AG09309 (cell line): ENCODE results near the gene TM4SF1.

Experiments
- DNase-seq: peaks from one replicate; pipeline ENCODE4 v3.0.0-alpha.2; 2010; ENCODE audit warnings: low read depth
- H3K4me3 ChIP-seq: 2 replicates; pipeline ENCODE4 v1.5.1; 2011; ENCODE audit warnings: mild to moderate bottlenecking, low read depth, low read length, moderate library complexity; ENCODE audit not compliant: control insufficient read depth
- TF ChIP-seq, protein P1 (sequence below): IDR thresholded peaks from 2 replicates; pipeline ENCODE4 v1.5.1; 2011; ENCODE audit warnings: mild to moderate bottlenecking, low read depth, low read length, inconsistent platforms; ENCODE audit not compliant: insufficient read depth, control insufficient read depth; ENCODE audit errors: missing control alignments

The TM4SF1 gene

DNA sequence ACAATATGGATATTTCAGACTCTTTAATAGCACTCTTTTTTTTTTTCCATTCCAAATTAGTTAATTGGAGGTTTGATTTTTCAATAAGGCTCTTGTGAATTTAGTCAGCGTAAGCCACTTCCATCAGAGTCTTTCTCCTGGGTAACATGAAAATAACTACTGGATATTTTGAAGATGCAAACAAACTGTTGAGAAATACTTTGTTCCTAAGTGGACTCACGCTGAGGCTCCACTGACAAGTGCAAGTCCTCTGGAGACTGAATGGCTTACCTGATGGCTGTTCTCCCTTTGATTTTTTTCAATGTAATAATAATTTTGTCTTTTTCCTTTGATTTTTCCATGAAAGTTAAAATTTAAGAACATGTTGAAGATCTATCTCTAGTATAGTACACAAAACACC, 26.0 kb upstream of the TM4SF1 start:
- no peak for DNase-seq
- H3K4me3 ChIP-seq: no peak overlapping the region
- TF ChIP-seq, protein P1, sequence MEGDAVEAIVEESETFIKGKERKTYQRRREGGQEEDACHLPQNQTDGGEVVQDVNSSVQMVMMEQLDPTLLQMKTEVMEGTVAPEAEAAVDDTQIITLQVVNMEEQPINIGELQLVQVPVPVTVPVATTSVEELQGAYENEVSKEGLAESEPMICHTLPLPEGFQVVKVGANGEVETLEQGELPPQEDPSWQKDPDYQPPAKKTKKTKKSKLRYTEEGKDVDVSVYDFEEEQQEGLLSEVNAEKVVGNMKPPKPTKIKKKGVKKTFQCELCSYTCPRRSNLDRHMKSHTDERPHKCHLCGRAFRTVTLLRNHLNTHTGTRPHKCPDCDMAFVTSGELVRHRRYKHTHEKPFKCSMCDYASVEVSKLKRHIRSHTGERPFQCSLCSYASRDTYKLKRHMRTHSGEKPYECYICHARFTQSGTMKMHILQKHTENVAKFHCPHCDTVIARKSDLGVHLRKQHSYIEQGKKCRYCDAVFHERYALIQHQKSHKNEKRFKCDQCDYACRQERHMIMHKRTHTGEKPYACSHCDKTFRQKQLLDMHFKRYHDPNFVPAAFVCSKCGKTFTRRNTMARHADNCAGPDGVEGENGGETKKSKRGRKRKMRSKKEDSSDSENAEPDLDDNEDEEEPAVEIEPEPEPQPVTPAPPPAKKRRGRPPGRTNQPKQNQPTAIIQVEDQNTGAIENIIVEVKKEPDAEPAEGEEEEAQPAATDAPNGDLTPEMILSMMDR: no peak

DNA sequence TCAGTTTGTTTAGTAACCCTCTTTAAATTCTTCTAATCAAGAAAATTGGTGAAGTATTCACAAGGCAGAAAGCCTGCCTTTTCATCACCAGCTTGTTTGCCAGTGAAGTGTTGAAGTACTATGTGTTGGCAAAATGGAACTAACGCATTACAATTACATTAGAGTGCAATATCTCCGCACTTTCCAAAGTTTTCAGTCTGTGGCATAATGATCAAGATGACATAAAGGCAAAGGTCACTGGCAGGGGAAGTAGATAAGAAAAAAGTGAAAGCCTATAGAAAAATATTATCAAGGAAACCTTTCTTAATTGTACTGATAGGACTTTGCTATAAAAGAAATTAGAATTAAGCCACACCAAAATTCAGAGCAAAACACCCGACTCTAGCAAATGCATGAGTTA, 25.0 kb upstream of the TM4SF1 start:
- DNase-seq: no peak
- TF ChIP-seq, protein P1: no peak
- no peak overlapping the region for H3K4me3 ChIP-seq

DNA sequence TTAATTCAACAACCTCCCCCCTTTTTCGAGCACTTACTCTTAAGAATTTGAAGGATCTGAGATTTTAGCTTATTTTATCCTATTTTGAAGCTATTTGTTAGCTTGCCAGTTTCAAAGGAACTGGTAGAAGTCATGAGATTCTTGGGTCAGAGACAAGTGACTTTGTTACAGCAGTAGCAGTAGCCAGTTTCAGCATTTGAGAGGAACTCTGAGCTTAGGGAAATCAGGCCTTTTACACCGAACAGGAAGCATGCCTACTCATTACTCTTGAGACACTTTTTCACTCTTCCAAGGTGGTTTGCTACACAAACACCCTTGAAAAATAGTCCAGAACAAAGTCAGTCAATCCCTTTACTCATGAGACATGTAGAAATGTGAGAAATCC, 24.5 kb upstream of the TM4SF1 start:
- DNase-seq: no peak
- H3K4me3 ChIP-seq: no peak overlapping the region
- TF ChIP-seq, protein P1: no peak

DNA sequence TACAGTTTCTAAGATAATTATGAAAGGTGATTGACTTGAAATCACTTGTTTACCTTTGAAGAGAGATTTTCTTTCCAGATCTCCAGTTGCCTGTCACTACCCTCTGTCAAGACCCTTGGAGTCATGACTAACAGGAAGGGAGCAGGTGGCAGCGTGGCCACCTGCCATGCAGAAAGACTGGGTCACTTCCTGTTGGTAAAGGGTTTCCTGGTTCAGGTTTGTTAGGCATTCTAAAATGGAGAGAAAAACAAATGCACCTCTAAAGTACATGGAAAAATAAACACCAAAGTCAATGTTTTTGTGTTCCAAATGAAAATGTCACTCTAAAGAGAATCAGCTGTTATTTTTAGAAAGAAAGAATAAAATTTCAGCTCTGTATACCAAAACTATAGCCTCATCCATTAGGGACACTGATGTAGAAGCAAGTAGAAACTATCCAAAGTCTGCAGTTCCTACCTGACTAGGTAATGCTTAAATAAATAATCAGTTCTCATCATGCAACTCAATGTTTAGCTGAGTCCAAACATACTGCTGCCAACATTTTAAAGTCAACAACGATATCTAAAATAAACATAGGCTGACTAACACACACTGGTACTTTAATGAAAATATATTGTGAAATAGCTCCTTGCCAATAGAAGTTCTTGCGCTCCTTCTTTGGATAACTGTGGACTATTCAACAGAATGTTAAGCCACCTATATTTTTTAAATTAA, 23.9 kb upstream of the TM4SF1 start:
- no peak overlapping the region for H3K4me3 ChIP-seq
- TF ChIP-seq, protein P1: no peak
- DNase-seq: no peak

DNA sequence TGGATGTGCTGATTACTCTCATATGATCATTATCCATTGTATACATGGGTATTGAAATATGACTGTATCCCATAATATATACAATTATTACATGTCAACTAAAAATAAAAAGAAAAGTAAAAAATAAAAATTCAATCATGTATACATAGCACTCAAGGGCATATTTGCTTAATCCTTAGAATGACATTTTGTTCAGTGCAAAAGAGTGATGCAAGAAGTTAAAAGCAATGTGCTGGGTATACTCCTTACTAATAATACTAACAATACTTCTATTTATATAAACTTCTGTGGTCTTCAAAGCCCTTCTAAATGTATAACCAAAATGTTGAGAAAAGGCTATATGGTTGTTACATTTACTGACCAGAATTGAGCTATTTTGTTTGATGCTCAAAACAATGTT, 23.2 kb upstream of the TM4SF1 start:
- no peak for DNase-seq
- TF ChIP-seq, protein P1: no peak
- H3K4me3 ChIP-seq: no peak overlapping the region

DNA sequence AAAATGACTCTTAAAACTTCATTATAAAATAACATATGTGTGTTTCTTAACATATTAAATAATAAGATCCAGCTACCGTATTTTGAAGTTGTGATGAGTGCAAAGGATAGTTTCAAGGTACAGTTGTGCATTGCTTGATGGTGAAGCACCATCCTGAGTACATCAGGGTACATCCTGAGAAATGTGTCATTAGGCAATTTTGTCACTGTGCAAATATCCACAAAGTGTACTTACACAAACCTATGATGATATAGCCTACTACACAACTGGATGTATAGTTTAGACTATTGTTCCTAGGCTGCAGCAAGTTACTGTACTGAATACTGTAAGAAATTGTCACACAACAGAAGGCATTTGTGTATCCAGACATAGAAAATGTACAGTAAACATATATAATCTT, 20.8 kb upstream of the TM4SF1 start:
- TF ChIP-seq, protein P1: no peak
- no peak for DNase-seq
- no peak overlapping the region for H3K4me3 ChIP-seq
